NCI-H82 (cell line): Measurements from ENCODE around the gene KCNK1.
A peak's percentile ranks its signal among the peaks of the same experiment; 100 is the strongest.

Experiments used
- DNase-seq: peaks from one replicate; lab custom pipeline; 2025; lab: John Stamatoyannopoulos, UW

KCNK1 gene

DNA sequence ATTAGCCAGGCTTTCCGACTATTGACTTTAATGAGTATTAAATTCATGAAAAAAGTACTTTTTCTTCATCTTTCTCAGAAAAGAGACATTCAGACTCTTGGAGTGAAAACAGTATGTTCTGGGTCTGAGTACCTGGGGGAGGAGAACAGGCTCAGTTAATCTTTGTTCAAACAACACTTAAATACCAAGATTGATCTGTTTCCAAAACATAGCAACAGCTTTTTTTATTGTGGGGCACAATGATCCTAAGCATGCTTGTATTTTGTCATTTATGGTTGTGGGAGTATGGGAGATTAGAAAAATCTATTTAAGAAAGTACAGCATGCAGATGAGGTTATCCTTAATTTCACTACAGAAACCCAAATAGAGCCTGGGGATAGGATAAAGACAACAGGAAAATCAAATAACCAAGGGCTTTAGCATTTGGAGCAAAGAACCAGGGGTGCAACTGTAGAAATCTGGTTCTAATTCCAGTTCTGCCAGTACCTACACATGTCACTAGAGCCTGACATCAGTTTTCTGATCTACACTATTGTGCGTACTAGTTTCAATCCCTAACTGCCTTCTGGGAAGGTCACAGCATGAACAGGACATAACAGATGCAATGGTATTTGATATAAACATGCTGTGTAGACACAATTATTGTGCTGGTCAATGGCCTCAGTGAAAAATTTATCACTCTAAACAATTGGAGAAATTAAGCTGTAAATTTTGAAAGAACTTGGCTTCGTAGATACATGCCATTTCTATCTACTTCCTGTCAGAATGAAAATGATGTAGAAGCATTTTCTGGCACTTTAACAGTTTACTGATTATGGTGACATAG is 91.2 kb downstream of the KCNK1 start:
- DNase-seq = peak; percentile 27

DNA sequence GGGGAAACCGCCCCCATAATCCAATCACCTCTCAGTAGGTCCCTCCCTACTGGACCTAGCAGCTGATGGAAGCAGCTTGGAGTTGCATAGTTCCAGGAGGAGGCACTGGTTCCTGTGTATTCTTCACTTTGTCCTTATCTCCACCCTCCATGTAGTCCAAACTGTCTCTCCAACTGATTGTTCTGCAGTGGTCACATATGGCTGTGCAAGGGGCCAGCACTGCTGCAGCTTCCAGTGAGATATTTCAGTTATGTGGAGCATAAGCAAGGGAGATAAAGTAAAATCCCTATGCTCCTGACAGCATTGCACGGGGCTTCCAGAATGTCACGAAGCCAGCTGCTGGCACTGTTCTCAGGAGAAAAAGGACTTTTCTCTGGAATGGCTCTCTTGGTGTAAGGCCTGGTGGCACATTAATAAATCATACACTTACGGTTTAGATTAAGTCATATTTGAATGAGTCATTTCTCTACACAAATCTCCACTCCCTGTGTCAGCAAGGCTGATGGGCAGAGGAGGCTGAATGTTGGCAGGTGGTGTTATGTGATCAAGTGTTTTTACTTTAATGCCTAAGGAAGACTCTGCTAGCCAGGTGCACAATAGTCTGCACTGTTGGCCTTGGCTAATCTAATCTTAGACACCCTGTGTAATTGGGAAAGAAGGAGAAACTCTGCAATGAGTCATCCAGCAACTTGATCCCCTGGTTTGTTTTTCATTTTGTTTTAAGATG is 93.4 kb downstream of the KCNK1 start:
- DNase-seq = peak; percentile 67

- no peak for DNase-seq
These were observed 94.2 kb downstream of the KCNK1 start for GRCh38 chr1:233707880-233708815.

GRCh38 chr1:233710031-233710430 is 96.1 kb downstream of the KCNK1 start:
- no peak for DNase-seq

- DNase-seq = no peak
These were observed 96.6 kb downstream of the KCNK1 start for GRCh38 chr1:233710507-233710906.

GRCh38 chr1:233714631-233715217 is 100.8 kb downstream of the KCNK1 start:
- no peak for DNase-seq

GRCh38 chr1:233718057-233718456 is 104.2 kb downstream of the KCNK1 start:
- no peak for DNase-seq

GRCh38 chr1:233719655-233720341 is 105.9 kb downstream of the KCNK1 start:
- DNase-seq = no peak

- DNase-seq = no peak
These were observed 107.2 kb downstream of the KCNK1 start for GRCh38 chr1:233721004-233721595.
